MM.1S (cell line): ENCODE results near the gene NSD1.

Experiments
- DNase-seq: peaks from one replicate; pipeline ENCODE4 v3.0.0-alpha.2; 2015
- H2AFZ ChIP-seq: fragments of 300-600 bp; sonication (generic); 2 replicates; pipeline ENCODE4 v1.6.0; 2016; ENCODE audit warnings: antibody characterized with exemption, low read length
- H3F3A ChIP-seq: fragments of 300-600 bp; sonication (generic); 2 replicates; pipeline ENCODE4 v1.6.1; 2016; ENCODE audit warnings: mild to moderate bottlenecking, antibody characterized with exemption, low read length, moderate library complexity, mixed read lengths; ENCODE audit not compliant: insufficient read depth
- H3K27ac ChIP-seq: fragments of 300-600 bp; sonication (generic); 2 replicates; pipeline ENCODE4 v1.5.1; 2016; ENCODE audit warnings: mild to moderate bottlenecking, low read length
- H3K27me3 ChIP-seq: fragments of 300-600 bp; sonication (generic); replicated peaks from 2 replicates; pipeline ENCODE4 v1.6.0; 2016; ENCODE audit warnings: low read length; ENCODE audit not compliant: insufficient read depth
- H3K36me3 ChIP-seq: fragments of 300-600 bp; sonication (generic); replicated peaks from 2 replicates; pipeline ENCODE4 v1.6.1; 2016; ENCODE audit warnings: mild to moderate bottlenecking, low read length, mixed read lengths; ENCODE audit not compliant: insufficient read depth
- H3K4me1 ChIP-seq: fragments of 300-600 bp; sonication (generic); 2 replicates; pipeline ENCODE4 v1.6.1; 2016; ENCODE audit warnings: low read length, mixed read lengths
- H3K4me2 ChIP-seq: fragments of 300-600 bp; sonication (generic); 2 replicates; pipeline ENCODE4 v1.6.0; 2016; ENCODE audit warnings: low read depth, low read length
- H3K4me3 ChIP-seq: fragments of 300-600 bp; sonication (generic); 2 replicates; pipeline ENCODE4 v1.5.1; 2016; ENCODE audit warnings: low read length, mixed read lengths
- H3K79me2 ChIP-seq: fragments of 300-600 bp; sonication (generic); 2 replicates; pipeline ENCODE4 v1.6.1; 2016; ENCODE audit warnings: mixed run types, low read length, mixed read lengths
- H3K9ac ChIP-seq: fragments of 300-600 bp; sonication (generic); 2 replicates; pipeline ENCODE4 v1.6.1; 2016; ENCODE audit warnings: low read length, mixed read lengths
- H3K9me2 ChIP-seq: fragments of 300-600 bp; sonication (generic); replicated peaks from 2 replicates; pipeline ENCODE4 v1.6.1; 2016; ENCODE audit warnings: mild to moderate bottlenecking, low read length, mixed read lengths; ENCODE audit not compliant: insufficient read depth
- H3K9me3 ChIP-seq: fragments of 300-600 bp; sonication (generic); replicated peaks from 2 replicates; pipeline ENCODE4 v1.6.1; 2016; ENCODE audit warnings: mild to moderate bottlenecking, low read length, mixed read lengths; ENCODE audit not compliant: insufficient read depth
- H4K20me1 ChIP-seq: fragments of 300-600 bp; sonication (generic); 2 replicates; pipeline ENCODE4 v1.6.1; 2016; ENCODE audit warnings: mild to moderate bottlenecking, low read length, moderate library complexity, mixed read lengths; ENCODE audit not compliant: insufficient read depth
- EZH2 ChIP-seq: fragments of 300-600 bp; sonication (generic); optimal IDR thresholded peaks from 2 replicates; pipeline ENCODE3; 2017; ENCODE audit warnings: low read depth, mild to moderate bottlenecking, antibody characterized with exemption, low read length, mixed read lengths
- EZH2phosphoT487 ChIP-seq: fragments of 300-600 bp; sonication (generic); IDR thresholded peaks from 2 replicates; pipeline ENCODE4 v1.6.1; 2018; ENCODE audit warnings: antibody characterized with exemption, low read length
- TF ChIP-seq, protein P1 (sequence below): fragments of 300-600 bp; sonication (generic); IDR thresholded peaks from 2 replicates; pipeline ENCODE4 v1.5.1; 2016; ENCODE audit warnings: antibody characterized with exemption, low read length, mixed read lengths

Gene NSD1

GRCh38 chr5:177349762-177350161 lies 216.2 kb downstream of the NSD1 start:
- H4K20me1 ChIP-seq: no peaks in the 10 kb centered on the region; the same call in 1 of the 2 replicates
- no peak overlapping the region for H2AFZ ChIP-seq
- no peak overlapping the region; the same call in 1 of the 2 replicates for H3K9ac ChIP-seq
- no peaks in the 10 kb centered on the region for H3K27me3 ChIP-seq
- no peak overlapping the region; the same call in 1 of the 2 replicates for H3K4me3 ChIP-seq
- H3K79me2 ChIP-seq: peaks cover 65% of the 10 kb centered on the region
- no peaks in the 10 kb centered on the region for H3K9me3 ChIP-seq
- no peak overlapping the region for H3K27ac ChIP-seq
- peaks cover 19% of the 10 kb centered on the region for H3K4me1 ChIP-seq
- H3K4me2 ChIP-seq: peak overlapping the region; percentile 94; the same call in 1 of the 2 replicates
- TF ChIP-seq, protein P1, sequence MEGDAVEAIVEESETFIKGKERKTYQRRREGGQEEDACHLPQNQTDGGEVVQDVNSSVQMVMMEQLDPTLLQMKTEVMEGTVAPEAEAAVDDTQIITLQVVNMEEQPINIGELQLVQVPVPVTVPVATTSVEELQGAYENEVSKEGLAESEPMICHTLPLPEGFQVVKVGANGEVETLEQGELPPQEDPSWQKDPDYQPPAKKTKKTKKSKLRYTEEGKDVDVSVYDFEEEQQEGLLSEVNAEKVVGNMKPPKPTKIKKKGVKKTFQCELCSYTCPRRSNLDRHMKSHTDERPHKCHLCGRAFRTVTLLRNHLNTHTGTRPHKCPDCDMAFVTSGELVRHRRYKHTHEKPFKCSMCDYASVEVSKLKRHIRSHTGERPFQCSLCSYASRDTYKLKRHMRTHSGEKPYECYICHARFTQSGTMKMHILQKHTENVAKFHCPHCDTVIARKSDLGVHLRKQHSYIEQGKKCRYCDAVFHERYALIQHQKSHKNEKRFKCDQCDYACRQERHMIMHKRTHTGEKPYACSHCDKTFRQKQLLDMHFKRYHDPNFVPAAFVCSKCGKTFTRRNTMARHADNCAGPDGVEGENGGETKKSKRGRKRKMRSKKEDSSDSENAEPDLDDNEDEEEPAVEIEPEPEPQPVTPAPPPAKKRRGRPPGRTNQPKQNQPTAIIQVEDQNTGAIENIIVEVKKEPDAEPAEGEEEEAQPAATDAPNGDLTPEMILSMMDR: no peak
- no peak for TF ChIP-seq EZH2
- no peak for TF ChIP-seq EZH2phosphoT487
- no peaks in the 10 kb centered on the region for H3K36me3 ChIP-seq
- DNase-seq: no peak
- 0 out of 2 replicates have a peak, but pooled peaks cover 7% of the 10 kb centered on the region for H3F3A ChIP-seq
- H3K9me2 ChIP-seq: no peaks in the 10 kb centered on the region
